GM12878 (cell line): ENCODE results near the gene ERO1B.

ENCODE experiments used
- EZH2 ChIP-seq: IDR thresholded peaks from 2 replicates; pipeline ENCODE4 v1.6.1; 2012; ENCODE audit warnings: low read depth, mild to moderate bottlenecking, control low read depth, inconsistent platforms, low read length, borderline replicate concordance; ENCODE audit not compliant: control insufficient read depth
- KLF5 ChIP-seq: fragments of 450-650 bp; IDR thresholded peaks from 2 replicates; pipeline ENCODE4 v1.6.1; 2014; ENCODE audit warnings: mild to moderate bottlenecking; ENCODE audit not compliant: partially characterized antibody
- NRF1 ChIP-seq: conservative IDR thresholded peaks from 2 replicates; pipeline ENCODE4 v1.6.1; 2011; ENCODE audit warnings: mild to moderate bottlenecking, low read depth, low read length, improper control_type of control experiment
- RB1 ChIP-seq: fragments of 450-650 bp; formaldehyde crosslinking; IDR thresholded peaks from 2 replicates; pipeline ENCODE4 v1.6.1; 2017; ENCODE audit warnings: mild to moderate bottlenecking, borderline replicate concordance
- SMAD1 ChIP-seq: fragments of 450-650 bp; IDR thresholded peaks from 2 replicates; pipeline ENCODE4 v1.6.1; 2018; ENCODE audit warnings: mild to moderate bottlenecking, low read depth; ENCODE audit not compliant: partially characterized antibody
- TF ChIP-seq, protein P1 (sequence below): fragments of 450-650 bp; IDR thresholded peaks from 2 replicates; pipeline ENCODE4 v1.6.1; 2016; ENCODE audit warnings: mild to moderate bottlenecking
- TF ChIP-seq, protein P2 (sequence below), 3 experiments: IDR thresholded peaks in 2 of 3; conservative IDR thresholded peaks in 1 of 3; 2 replicates each; pipeline ENCODE4 v1.5.1; 2011; ENCODE audit warnings: low read depth in 3 of 3, low read length in 3 of 3, mild to moderate bottlenecking in 3 of 3, control low read depth in 2 of 3, moderate library complexity in 2 of 3, inconsistent platforms in 1 of 3, mixed read lengths in 1 of 3; ENCODE audit not compliant: control insufficient read depth in 2 of 3, insufficient read depth in 1 of 3; ENCODE audit errors: extremely low read depth in 1 of 3
- TF ChIP-seq, protein P3 (sequence below): IDR thresholded peaks from 2 replicates; pipeline ENCODE4 v1.6.1; 2011; ENCODE audit warnings: low read depth, low read length, improper control_type of control experiment, borderline replicate concordance

DNA sequence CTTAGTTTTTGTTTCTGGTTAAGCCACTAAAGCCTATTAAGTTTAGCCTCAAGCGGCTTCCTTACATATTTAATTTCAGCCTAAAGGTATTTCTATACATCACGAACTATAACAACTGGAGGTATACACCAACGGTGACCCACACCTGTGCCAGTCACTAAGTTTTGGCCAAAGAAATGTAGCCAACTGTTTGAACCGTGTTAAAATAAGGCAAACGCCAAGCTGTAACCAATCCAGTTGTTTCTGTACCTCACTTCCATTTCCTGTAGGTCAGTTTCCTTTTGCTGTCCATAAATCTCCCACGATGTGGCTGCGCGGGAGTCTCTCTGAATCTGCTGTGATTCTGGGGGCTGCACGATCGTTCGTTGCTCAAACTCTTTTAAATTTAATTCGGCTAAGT, 5.6 kb upstream of the ERO1B start:
- TF ChIP-seq, protein P1, sequence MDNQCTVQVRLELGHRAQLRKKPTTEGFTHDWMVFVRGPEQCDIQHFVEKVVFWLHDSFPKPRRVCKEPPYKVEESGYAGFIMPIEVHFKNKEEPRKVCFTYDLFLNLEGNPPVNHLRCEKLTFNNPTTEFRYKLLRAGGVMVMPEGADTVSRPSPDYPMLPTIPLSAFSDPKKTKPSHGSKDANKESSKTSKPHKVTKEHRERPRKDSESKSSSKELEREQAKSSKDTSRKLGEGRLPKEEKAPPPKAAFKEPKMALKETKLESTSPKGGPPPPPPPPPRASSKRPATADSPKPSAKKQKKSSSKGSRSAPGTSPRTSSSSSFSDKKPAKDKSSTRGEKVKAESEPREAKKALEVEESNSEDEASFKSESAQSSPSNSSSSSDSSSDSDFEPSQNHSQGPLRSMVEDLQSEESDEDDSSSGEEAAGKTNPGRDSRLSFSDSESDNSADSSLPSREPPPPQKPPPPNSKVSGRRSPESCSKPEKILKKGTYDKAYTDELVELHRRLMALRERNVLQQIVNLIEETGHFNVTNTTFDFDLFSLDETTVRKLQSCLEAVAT, result no peak
- TF ChIP-seq EZH2 (no peak), NRF1 (no peak), KLF5 (no peak), SMAD1 (no peak), RB1 (no peak)
- TF ChIP-seq, protein P2, sequence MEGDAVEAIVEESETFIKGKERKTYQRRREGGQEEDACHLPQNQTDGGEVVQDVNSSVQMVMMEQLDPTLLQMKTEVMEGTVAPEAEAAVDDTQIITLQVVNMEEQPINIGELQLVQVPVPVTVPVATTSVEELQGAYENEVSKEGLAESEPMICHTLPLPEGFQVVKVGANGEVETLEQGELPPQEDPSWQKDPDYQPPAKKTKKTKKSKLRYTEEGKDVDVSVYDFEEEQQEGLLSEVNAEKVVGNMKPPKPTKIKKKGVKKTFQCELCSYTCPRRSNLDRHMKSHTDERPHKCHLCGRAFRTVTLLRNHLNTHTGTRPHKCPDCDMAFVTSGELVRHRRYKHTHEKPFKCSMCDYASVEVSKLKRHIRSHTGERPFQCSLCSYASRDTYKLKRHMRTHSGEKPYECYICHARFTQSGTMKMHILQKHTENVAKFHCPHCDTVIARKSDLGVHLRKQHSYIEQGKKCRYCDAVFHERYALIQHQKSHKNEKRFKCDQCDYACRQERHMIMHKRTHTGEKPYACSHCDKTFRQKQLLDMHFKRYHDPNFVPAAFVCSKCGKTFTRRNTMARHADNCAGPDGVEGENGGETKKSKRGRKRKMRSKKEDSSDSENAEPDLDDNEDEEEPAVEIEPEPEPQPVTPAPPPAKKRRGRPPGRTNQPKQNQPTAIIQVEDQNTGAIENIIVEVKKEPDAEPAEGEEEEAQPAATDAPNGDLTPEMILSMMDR (IDR thresholded peaks at IDR 0.05 in 2 of 3, conservative IDR thresholded peaks at IDR 0.05 in 1 of 3; ENCODE audit: control insufficient read depth in 2 of 3, extremely low read depth in 1 of 3, insufficient read depth in 1 of 3, low read depth in 3 of 3, low read length in 3 of 3), result no peak
- TF ChIP-seq, protein P3, sequence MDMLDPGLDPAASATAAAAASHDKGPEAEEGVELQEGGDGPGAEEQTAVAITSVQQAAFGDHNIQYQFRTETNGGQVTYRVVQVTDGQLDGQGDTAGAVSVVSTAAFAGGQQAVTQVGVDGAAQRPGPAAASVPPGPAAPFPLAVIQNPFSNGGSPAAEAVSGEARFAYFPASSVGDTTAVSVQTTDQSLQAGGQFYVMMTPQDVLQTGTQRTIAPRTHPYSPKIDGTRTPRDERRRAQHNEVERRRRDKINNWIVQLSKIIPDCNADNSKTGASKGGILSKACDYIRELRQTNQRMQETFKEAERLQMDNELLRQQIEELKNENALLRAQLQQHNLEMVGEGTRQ, result no peak
